Muscle layer of duodenum (tissue), 2 donors: ENCODE data around the gene GPR33.
"Not testable (repeated sequence)": the region's sequence is repeated elsewhere in the genome, so short reads cannot be mapped to it uniquely, and the experiment has no call there.

Experiments used
- H3K27ac ChIP-seq: one replicate; pipeline ENCODE4 v1.7.0; 2013; ENCODE audit warnings: mild to moderate bottlenecking, low read length
- H3K27me3 ChIP-seq: one replicate; pipeline ENCODE4 v1.7.0; 2013; ENCODE audit warnings: low read depth, mild to moderate bottlenecking, control low read depth, low read length
- H3K36me3 ChIP-seq, 2 donors: one replicate each; pipeline ENCODE4 v1.7.0; 2013; ENCODE audit warnings: low read length in 2 of 2, control low read depth in 1 of 2, mild to moderate bottlenecking in 1 of 2; ENCODE audit not compliant: insufficient read depth in 2 of 2, control insufficient read depth in 1 of 2
- H3K4me1 ChIP-seq, 2 donors: one replicate each; pipeline ENCODE4 v1.7.0; 2013; ENCODE audit warnings: low read length in 2 of 2, mild to moderate bottlenecking in 2 of 2, control low read depth in 1 of 2, moderate library complexity in 1 of 2; ENCODE audit not compliant: insufficient read depth in 2 of 2, control insufficient read depth in 1 of 2
- H3K4me3 ChIP-seq, 2 donors: one replicate each; pipeline ENCODE4 v1.7.0; 2013; ENCODE audit warnings: low read length in 2 of 2, low read depth in 1 of 2, mild to moderate bottlenecking in 1 of 2
- H3K9me3 ChIP-seq, 2 donors: one replicate each; pipeline ENCODE4 v1.7.0; 2013; ENCODE audit warnings: low read length in 2 of 2, control low read depth in 1 of 2, mild to moderate bottlenecking in 1 of 2; ENCODE audit not compliant: control insufficient read depth in 1 of 2
- donor health status: healthy.

GPR33 gene

GRCh38 chr14:31492759-31493498 is 5.1 kb upstream of the GPR33 start:
- no peak overlapping the region for H3K4me3 ChIP-seq
- no peaks in the 10 kb centered on the region for H3K36me3 ChIP-seq
- no peaks in the 10 kb centered on the region for H3K4me1 ChIP-seq
- H3K9me3 ChIP-seq = no peaks in the 10 kb centered on the region
- no peaks in the 10 kb centered on the region for H3K27me3 ChIP-seq
- H3K27ac ChIP-seq = no peak overlapping the region

DNA sequence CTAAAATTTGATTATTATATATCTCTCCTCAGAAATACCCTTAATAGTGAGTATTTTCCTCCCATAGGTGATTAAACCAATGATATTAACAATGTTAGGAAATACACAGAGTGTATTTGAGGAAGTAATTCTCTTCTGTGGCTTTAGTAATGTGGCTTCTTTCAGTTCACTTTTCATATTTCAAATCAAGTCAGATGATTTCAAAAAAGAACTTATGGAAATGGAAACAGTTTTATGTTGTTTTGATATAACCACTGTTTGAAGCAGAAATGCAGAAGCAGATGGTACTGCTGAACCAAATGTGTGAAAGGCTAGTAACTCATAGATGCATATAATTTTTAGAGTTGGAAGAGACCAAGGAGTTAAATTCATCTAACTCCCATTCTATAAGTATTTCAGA is 1.9 kb upstream of the GPR33 start:
- no peaks in the 10 kb centered on the region for H3K4me1 ChIP-seq
- no peaks in the 10 kb centered on the region for H3K36me3 ChIP-seq
- no peak overlapping the region for H3K27ac ChIP-seq
- no peaks in the 10 kb centered on the region for H3K27me3 ChIP-seq
- H3K9me3 ChIP-seq = no peaks in the 10 kb centered on the region
- H3K4me3 ChIP-seq = no peak overlapping the region

DNA sequence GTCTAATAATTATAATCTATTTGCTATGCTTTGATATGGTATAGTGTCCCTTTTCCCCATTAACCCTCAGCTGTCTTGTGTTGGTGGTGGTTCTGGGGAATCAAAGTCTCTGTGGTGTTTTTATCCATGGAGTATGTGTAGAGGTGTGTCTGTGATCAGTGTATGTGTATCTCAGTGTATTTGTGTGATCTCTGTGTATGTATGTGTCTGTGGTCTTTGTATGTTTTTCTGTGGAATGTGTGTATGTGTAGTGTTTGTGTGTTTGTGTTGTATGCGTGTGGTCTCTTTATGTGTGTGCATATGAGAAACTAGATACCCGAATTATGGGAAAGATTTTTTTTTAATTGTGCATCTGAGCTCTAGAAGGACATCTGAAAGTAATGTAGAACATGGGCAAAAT is 1.1 kb downstream of the GPR33 start:
- no peaks in the 10 kb centered on the region for H3K4me1 ChIP-seq
- no peaks in the 10 kb centered on the region for H3K27me3 ChIP-seq
- H3K4me3 ChIP-seq = no peak overlapping the region
- H3K27ac ChIP-seq = no peak overlapping the region
- H3K9me3 ChIP-seq = no peaks in the 10 kb centered on the region
- no peaks in the 10 kb centered on the region for H3K36me3 ChIP-seq

GRCh38 chr14:31484754-31485153 is 3.1 kb downstream of the GPR33 start:
- no peak overlapping the region for H3K27ac ChIP-seq
- H3K9me3 ChIP-seq = no peaks in the 10 kb centered on the region
- no peak overlapping the region for H3K4me3 ChIP-seq
- H3K4me1 ChIP-seq = no peaks in the 10 kb centered on the region
- no peaks in the 10 kb centered on the region for H3K36me3 ChIP-seq
- no peaks in the 10 kb centered on the region for H3K27me3 ChIP-seq

DNA sequence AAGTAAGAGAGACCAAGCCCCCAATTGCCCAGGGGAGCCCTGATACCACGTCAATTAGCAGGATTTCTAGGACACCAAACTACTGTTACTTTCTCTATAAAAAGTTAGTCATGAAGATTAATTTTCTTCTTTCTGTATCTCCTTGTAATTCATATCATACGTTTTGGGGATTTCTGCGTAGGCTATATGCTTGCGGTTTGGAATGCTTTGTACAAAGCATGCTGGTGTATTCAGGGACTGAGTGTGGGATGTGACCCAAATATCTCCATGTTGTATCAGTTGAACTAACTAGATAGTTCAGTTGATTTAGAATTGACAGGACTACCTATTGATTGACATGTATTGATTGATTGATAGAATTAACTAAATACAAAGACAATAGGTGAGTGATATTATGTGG is 7.7 kb downstream of the GPR33 start:
- H3K4me1 ChIP-seq = peaks cover 0 to 10% of the 10 kb centered on the region in 2 donors
- H3K27me3 ChIP-seq = no peaks in the 10 kb centered on the region
- H3K36me3 ChIP-seq = no peaks in the 10 kb centered on the region
- H3K27ac ChIP-seq = no peak overlapping the region
- no peaks in the 10 kb centered on the region for H3K9me3 ChIP-seq
- H3K4me3 ChIP-seq = no peak overlapping the region

DNA sequence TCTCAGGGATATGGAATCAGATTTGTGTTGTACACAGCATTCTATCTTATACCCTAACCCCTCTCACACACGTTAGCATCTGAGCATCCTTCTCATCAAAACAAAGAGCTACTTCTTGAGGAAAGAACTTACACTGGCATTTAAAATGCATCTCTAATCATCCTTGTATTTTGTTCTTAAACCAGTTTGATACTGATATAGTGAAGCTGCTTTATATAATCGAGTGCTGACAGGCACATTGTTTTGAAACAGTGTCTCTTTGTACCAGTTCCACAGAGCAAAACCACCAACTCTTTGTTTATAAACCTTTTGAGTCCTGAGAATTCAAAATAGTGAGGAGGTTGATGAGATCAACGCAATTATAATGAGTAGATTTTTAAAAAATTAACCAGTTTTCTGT is 8.8 kb downstream of the GPR33 start:
- Histone ChIP-seq H3K27ac (no peak overlapping the region), H3K36me3 (no peaks in the 10 kb centered on the region), H3K4me1 (peaks cover 0 to 10% of the 10 kb centered on the region in 2 donors), H3K27me3 (no peaks in the 10 kb centered on the region), H3K4me3 (no peak overlapping the region), H3K9me3 (no peaks in the 10 kb centered on the region)

GRCh38 chr14:31477248-31477647 is 10.6 kb downstream of the GPR33 start:
- H3K27ac ChIP-seq = no peak overlapping the region
- no peaks in the 10 kb centered on the region for H3K36me3 ChIP-seq
- peaks cover 0 to 13% of the 10 kb centered on the region in 2 donors for H3K4me1 ChIP-seq
- no peak overlapping the region for H3K4me3 ChIP-seq
- no peaks in the 10 kb centered on the region for H3K9me3 ChIP-seq
- H3K27me3 ChIP-seq = no peaks in the 10 kb centered on the region

- no peak overlapping the region for H3K4me3 ChIP-seq
- H3K36me3 ChIP-seq = no peaks in the 10 kb centered on the region
- H3K4me1 ChIP-seq = peaks cover 0 to 14% of the 10 kb centered on the region in 2 donors
- H3K9me3 ChIP-seq = no peaks in the 10 kb centered on the region
- H3K27ac ChIP-seq = no peak overlapping the region
- no peaks in the 10 kb centered on the region for H3K27me3 ChIP-seq
Measured at GRCh38 chr14:31476131-31476866, 11.5 kb downstream of the GPR33 start.

- Histone ChIP-seq H3K4me1 (peaks cover 0 to 8% of the 10 kb centered on the region in 2 donors), H3K27me3 (no peaks in the 10 kb centered on the region), H3K36me3 (no peaks in the 10 kb centered on the region), H3K9me3 (no peaks in the 10 kb centered on the region), H3K4me3 (no peak overlapping the region), H3K27ac (no peak overlapping the region)
Measured at GRCh38 chr14:31466554-31466953, 21.3 kb downstream of the GPR33 start.

- H3K27me3 ChIP-seq = no peaks in the 10 kb centered on the region
- peaks cover 0 to 8% of the 10 kb centered on the region in 2 donors for H3K4me1 ChIP-seq
- no peak overlapping the region for H3K27ac ChIP-seq
- no peaks in the 10 kb centered on the region for H3K36me3 ChIP-seq
- no peak overlapping the region for H3K4me3 ChIP-seq
- H3K9me3 ChIP-seq = no peaks in the 10 kb centered on the region
Measured at GRCh38 chr14:31465111-31465510, 22.7 kb downstream of the GPR33 start.

DNA sequence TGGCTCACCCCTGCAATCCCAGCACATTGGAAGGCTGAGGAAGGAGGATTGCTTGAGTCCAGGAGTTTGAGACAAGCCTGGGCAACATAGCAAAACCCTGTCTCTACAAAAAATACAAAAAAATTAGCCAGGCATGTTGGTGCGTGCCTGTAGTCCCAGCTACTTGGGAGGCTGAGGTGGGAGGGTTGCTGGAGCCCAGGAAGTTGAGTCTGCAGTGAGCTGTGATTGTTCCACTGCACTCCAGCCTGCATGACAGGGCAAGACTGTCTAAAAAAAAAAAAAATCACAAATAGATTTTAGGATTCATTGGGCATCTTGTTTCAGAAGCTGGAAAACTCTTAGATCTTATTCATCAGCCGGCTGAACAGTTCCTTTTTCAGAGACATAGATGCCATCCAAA is 25.4 kb downstream of the GPR33 start:
- H3K4me1 ChIP-seq = peaks cover 0 to 12% of the 10 kb centered on the region in 2 donors
- H3K27me3 ChIP-seq, H3K4me3 ChIP-seq, H3K27ac ChIP-seq, H3K36me3 ChIP-seq, H3K9me3 ChIP-seq: not testable (repeated sequence)
